GM18502 (cell line): ENCODE results near the gene DHX36.

Experiments used
- ATAC-seq: cut with Tn5 transposase; IDR thresholded peaks from one replicate; pipeline ENCODE4 v1.9.1; 2021; ENCODE audit warnings: mild to moderate bottlenecking; ENCODE audit not compliant: unreplicated experiment, poor library complexity

DHX36 gene

GRCh38 chr3:154290187-154290586 is 34.1 kb downstream of the DHX36 start:
- ATAC-seq, result no peak

- peak; percentile 85 for ATAC-seq
Observed at GRCh38 chr3:154285221-154285620, 39.1 kb downstream of the DHX36 start.

GRCh38 chr3:154280161-154280560 is 44.1 kb downstream of the DHX36 start:
- no peak for ATAC-seq

- ATAC-seq, result no peak
Observed at GRCh38 chr3:154275965-154276364, 48.3 kb downstream of the DHX36 start.

- no peak for ATAC-seq
Observed at GRCh38 chr3:154275292-154275691, 49.0 kb downstream of the DHX36 start.

- ATAC-seq, result no peak
Observed at GRCh38 chr3:154274348-154274747, 49.9 kb downstream of the DHX36 start.

- ATAC-seq, result no peak
Observed at GRCh38 chr3:154273381-154273780, 50.9 kb downstream of the DHX36 start.

GRCh38 chr3:154254527-154254926 is 69.8 kb downstream of the DHX36 start:
- ATAC-seq, result no peak

- ATAC-seq, result peak; percentile 99
Observed at GRCh38 chr3:154252759-154253638, 71.3 kb downstream of the DHX36 start.

- ATAC-seq, result no peak
Observed at GRCh38 chr3:154251610-154252009, 72.7 kb downstream of the DHX36 start.

GRCh38 chr3:154250291-154250690 is 74.0 kb downstream of the DHX36 start:
- ATAC-seq, result no peak

- no peak for ATAC-seq
Observed at GRCh38 chr3:154247806-154248415, 76.4 kb downstream of the DHX36 start.

GRCh38 chr3:154244644-154245043 is 79.6 kb downstream of the DHX36 start:
- ATAC-seq, result no peak

GRCh38 chr3:154243353-154243752 is 80.9 kb downstream of the DHX36 start:
- ATAC-seq, result no peak

- ATAC-seq, result no peak
Observed at GRCh38 chr3:154242766-154243165, 81.5 kb downstream of the DHX36 start.

GRCh38 chr3:154241496-154241895 is 82.8 kb downstream of the DHX36 start:
- ATAC-seq, result no peak

GRCh38 chr3:154240235-154240634 is 84.1 kb downstream of the DHX36 start:
- no peak for ATAC-seq

GRCh38 chr3:154236331-154236730 is 88.0 kb downstream of the DHX36 start:
- ATAC-seq, result no peak

- ATAC-seq, result no peak
Observed at GRCh38 chr3:154235330-154235729, 89.0 kb downstream of the DHX36 start.

- no peak for ATAC-seq
Observed at GRCh38 chr3:154229217-154229590, 95.1 kb downstream of the DHX36 start.

- no peak for ATAC-seq
Observed at GRCh38 chr3:154228561-154229216, 95.6 kb downstream of the DHX36 start.
